Activated CD8-positive, alpha-beta memory T cell treated with anti-CD3 and anti-CD28 coated beads for 48 hours (primary cell): ENCODE data around the gene ACADM.
A peak's percentile ranks its signal among the peaks of the same experiment; 100 is the strongest.
"Not testable (repeated sequence)": the region's sequence is repeated elsewhere in the genome, so short reads cannot be mapped to it uniquely, and the experiment has no call there.

Source experiments
- DNase-seq, 3 experiments: peaks; one replicate each; pipeline ENCODE4 v3.0.0-alpha.2; 2020; ENCODE audit warnings: low read depth in 2 of 3, low spot score in 2 of 3

Gene ACADM

DNA sequence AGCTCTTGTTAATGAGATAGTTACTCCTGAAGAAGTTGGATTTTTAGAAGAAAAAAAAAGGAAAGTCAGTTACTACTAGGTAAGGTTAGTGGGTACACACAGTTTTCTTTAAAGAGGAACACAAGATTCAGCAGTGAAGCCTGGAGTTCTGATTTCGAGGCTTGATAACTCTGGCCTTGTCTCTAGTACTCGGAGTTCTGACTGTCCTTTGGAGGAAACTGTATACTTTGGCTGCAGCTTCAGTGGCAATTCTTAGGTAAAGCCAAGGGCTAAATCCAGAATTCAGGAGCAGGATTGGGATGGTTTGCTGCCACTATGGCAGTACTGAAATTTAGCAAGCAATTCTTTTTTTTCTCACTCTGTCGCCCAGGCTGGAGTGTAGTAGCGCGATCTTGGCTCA, 9.2 kb downstream of the ACADM start:
- DNase-seq = no peak

DNA sequence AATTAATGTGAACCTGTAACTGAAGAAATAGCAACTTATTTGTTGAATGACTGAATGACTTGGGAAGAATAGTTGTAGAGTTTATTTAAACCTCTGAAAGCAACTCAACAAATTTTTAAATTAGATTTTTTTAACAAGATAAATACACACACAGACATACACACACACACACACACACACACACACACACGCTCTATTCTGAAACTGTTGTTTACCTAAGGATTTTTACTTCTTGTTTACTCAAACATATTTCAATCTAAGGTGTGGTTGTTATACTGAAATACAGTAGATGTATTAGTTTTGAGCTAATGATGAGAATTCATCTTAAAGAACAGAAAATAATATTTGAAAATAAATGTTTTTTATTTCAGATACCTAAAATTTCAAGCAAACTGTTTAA, 11.5 kb downstream of the ACADM start:
- DNase-seq = no peak

DNA sequence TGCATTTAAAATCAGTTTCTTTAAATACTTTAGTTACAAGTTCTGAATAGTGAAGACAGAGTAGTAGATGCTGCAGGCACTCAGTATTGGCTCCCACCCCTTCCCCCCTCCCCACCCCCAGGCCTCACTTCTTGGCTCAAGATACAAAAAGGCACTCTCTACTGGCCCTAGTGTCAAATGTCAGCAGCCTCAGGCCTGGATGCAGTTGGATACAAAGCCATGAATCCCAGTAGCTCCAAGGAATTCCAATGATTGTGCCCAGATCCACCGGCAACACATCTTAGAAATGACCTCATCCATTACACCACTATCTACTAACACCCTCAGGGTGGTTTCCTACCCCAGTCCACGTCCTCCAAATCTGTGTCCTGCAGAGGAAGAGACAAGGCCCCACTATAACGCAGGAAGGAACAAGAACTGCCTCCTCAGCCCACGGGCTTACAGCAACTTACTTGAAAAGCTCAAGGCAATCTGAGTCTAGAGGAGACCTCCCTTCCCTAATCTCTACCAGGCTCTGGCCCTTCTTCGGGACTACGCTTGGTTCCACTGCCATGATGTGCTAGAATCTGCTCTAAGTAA, 17.6 kb downstream of the ACADM start:
- DNase-seq = no peak

DNA sequence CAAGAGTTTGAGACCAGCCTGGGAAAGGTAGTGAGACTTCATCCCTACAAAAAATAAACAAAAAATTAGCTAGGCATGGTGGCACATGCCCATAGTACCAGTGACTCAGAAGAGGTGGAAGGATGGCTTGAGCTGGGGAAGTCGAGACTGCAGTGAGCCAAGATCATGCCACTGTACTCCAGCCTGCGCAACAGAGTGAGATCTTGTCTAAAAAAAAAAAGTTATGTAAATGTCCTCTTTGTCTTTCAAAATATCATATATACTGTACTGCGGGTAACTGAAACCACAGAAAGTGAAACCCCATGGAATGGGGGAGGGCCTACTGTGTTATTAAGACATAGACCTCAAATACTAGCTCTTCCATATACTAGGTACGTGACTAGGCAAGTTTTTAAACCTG, 20.8 kb downstream of the ACADM start:
- DNase-seq = no peak

DNA sequence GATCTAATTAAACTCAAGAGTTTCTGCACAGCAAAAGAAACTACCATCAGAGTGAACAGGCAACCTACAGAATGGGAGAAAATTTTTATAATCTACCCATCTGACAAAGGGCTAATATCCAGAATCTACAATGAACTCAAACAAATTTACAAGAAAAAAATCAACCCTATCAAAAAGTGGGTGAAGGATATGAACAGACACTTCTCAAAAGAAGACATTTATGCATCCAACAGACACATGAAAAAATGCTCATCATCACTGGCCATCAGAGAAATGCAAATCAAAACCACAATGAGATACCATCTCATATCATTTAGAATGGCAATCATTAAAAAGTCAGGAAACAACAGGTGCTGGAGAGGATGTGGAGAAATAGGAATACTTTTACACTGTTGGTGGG, 32.7 kb downstream of the ACADM start:
- DNase-seq = not testable (repeated sequence)

DNA sequence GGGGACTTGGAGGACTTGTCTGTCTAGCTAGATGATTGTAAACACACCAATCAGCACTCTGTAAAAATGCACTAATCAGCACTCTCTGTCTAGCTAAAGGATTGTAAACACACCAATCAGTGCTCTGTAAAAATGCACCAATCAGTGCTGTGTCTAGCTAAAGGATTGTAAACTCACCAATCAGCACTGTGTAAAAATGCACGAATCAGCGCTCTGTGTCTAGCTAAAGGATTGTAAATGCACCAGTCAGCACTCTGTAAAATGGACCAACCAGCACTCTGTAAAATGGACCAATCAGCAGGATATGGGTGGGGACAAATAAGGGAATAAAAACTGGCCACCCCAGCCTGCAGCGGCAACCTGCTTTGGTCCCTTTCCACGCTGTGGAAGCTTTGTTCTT, 34.0 kb downstream of the ACADM start:
- DNase-seq = not testable (repeated sequence)

DNA sequence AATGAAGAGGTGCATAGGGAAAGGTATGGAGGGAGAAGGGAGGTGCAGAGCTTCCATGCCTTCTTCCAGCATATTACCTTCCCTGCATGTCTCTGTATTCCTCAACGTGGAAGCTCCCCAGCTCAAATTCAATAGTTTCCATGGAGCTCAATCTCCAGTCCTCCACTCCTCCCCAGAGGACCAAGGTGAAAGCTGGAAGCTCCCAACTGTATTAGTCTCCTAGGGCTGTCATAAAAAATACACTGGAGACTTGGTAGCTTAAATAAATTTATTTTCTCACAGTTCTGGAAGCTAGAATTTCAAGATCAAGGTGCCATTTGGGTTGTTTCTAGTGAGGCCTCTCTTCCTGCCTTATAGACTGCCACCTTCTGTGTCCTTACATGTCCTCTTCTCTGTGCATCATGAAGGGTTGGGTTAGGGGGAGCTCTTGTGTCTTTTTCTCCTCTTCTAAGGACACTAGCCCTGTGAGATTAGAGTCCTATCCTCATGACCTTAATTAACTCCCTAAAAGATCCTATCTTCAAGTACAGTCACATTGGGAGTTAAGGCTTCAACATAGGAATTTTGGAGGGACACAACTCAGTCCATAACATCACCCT, 39.6 kb downstream of the ACADM start:
- DNase-seq = no peak

DNA sequence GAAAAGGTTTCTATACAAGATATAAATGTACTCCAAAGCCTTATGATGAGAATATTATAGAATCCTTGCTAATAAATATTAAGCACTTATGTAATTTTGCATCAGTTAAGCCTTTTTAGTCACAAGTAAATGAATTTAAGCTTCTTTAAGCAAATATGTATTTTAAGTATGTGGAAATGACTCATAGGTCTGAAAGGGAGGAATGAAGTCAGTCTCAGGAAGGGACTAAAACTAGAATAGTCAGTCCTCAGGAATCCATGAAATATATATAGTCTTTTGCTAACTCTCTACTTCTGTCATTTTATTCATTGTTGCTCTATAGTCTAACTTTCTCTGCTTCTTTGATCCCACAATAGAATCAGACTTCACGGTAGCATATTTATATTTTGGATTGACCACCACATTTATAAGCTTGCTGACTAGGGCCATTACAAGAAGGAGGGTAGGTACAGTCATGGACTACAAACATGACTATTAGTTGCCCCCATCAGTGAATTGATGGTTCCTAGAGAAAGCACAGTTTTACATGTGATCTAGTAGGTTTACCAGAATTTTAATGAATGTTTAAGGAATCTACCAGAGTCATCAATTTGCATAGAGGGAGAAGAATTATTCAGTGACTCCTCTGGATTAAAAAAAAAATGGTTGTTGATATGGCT, 41.3 kb downstream of the ACADM start:
- no peak for DNase-seq

DNA sequence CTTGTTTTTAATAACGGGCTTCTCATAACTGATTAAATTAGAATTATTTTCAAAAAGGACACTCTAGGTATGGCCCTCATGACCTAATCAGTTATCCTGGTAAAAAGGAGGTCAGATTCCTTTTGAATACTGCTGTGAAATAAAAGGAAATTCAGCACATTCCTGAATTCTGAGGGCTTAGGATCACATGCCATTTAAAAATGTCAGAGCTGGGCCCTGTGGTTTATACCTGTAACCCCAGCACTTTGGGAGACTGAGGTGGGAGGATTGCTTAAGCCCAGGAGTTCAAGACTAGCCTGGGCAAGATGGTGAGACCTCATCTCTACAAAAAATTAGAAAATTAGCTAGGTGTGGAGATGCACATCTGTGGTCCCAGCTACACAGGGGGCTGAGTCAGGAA, 43.5 kb downstream of the ACADM start:
- DNase-seq = no peak

DNA sequence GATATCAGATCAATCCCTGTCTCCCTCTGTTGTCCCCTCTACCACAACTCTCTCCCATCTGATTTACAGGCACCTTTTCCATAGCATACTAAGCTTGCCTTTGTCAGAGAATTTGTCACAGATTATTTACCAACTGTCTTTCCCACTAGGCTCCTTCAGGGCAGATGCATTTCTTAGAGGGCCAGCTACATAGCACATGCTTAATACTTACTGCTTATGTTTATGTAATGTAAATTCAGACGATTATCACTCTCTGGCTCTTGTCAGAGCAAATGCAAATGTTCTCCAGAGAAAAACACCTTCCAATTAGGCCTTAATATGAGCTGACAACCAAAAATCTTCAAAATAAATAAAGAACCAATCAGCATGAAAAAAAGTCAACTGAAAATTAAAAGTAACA, 46.3 kb downstream of the ACADM start:
- no peak for DNase-seq

DNA sequence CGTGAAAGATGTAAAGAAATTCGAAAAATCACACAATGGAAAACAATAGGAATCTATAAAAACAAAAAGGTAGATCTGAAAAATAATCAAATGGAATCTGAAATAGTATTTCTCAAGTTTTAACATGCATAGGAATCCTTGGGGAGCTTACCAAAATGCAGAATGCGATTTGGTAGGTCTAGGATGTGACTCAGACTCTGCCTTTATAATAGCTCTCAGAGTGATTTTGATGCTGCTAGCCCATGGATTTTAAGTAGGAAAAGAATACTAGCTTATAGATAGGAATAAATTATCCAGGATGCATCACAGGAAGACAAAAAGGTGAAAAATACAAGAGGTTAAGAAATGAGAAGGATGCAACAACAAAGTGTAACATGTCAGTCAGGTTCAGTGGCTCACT, 47.5 kb downstream of the ACADM start:
- DNase-seq = no peak

DNA sequence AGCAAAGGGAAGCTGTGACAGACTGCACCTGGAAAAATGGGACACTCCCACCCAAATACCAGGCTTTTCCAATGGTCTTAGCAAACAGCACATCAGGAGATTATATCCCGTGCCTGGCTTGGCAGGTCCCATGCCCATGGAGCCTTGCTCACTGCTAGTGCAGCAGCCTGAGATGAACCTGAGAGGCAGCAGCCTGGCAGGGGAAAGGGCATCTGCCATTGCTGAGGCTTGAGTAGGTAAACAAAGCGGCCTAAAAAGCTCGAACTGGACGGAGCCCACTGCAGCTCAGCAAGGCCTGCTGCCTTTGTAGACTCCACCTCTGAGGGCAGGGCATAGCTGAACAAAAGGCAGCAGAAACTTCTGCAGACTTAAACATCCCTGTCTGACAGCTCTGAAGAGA, 53.3 kb downstream of the ACADM start:
- DNase-seq = not testable (repeated sequence)

DNA sequence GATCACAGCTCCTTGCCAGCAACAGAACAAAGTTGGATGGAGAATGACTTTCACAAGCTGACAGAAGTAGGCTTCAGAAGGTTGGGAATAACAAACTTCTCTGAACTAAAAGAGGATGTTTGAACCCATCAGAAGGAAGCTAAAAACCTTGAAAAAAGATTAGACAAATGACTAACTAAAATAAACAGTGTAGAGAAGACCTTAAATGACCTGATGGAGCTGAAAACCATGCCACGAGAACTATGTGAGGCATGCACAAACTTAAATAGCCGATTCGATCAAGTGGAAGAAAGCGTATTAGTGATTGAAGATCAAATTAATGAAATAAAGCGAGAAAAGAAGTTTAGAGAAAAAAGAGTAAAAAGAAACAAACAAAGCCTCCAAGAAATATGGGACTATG, 54.2 kb downstream of the ACADM start:
- not testable (repeated sequence) for DNase-seq

DNA sequence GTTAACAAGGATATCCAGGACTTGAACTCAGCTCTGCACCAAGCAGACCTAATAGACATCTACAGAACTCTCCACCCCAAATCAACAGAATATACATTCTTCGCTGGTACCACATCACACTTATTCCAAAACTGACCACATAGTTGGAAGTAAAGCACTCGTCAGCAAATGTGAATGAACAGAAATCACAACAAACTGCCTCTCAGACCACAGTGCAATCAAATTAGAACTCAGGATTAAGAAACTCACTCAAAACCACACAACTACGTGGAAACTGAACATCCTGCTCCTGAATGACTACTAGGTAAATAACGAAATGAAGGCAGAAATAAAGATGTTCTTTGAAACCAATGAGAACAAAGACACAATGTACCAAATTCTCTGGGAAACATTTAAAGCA, 55.7 kb downstream of the ACADM start:
- DNase-seq = not testable (repeated sequence)

DNA sequence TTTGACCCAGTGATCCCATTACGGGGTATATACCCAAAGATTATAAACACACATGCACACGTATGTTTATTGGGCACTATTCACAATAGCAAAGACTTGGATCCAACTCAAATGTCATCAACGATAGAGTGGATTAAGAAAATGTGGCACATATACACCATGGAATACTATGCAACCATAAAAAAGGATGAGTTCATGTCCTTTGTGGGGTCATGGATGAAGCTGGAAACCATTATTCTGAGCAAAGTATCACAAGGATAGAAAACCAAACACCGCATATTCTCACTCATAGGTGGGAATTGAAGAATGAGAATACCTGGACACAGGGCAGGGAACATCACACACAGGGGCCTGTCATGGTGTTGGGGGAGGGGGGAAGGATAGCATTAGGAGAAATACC, 59.4 kb downstream of the ACADM start:
- DNase-seq = not testable (repeated sequence)

DNA sequence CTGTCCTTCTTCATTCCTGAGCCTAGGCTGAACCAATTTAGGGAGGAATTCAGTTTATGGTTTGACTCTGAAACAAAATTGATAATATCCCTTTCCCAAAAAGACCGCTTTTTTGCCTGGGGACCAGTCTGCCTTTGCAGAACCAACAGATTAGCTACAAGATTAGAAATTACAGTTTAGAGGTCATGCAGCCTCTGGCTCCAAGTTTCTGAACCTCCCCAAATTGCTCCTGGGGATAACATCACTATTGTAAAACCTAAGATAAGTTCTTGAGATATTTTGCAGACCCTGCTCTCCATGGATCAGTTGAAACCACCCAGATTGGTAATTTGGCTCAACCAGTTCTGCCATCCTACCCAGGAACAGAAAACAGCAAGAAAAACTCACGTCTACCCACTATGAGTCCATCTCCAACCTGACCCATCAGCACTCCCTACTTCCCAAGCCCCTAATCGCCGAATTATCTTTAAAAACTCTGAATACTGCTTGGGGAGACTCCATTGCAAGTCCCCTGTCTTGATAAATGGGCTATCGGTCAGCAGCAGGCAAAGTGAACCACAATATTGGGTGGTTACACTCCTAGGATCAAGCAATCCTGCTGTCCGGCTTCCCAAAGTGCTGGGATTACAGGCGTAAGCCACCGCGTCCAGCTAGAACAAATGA, 60.9 kb downstream of the ACADM start:
- DNase-seq = no peak

DNA sequence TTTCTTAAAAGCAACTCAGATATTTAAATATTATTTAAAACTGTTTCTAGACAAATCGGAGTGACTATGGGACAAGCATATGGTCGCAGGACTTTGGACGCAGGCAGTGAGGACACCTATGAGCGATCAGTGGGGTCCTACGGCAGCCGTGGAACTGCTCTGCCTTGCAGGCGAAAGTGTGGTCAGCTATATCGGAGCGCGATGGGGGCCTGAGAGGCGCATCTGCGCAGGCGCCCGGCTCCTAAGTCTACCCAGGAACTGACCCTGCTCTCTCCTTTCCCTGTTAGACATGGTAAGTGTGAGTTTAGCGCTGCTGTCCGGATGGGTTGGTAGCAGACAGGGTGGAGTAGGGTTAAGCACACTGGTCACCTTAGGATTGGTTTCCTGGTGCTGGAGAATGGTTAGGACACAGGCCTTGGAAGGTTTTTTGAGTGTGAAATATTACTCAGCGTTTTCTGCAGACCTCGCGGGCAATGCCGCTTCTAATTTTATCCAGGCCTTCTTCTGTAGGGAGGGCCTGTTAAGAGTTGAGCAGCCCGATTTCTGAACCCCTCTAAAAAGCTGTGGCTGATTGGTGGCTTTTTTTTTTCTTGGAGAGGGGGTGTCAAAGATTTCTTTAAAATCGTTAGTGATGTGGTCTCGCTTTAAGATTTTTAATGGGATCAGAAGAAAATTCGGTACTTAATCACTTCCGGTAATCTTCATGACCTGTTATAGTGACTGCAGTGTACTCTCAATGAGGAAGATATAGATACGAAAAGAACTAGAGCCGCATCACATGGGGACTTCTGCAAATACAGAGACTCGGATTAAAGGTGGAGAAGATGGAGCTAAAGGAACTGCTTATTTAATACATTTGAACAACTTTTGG, 61.7 kb downstream of the ACADM start, which contains the start of gene RABGGTB:
RABGGTB (plus strand) TSS at position 274 of the 871 bp plus-strand sequence; CDS start at position 290, 16 bp downstream.
- peak; percentile 73 to 88 (median 80) for DNase-seq

DNA sequence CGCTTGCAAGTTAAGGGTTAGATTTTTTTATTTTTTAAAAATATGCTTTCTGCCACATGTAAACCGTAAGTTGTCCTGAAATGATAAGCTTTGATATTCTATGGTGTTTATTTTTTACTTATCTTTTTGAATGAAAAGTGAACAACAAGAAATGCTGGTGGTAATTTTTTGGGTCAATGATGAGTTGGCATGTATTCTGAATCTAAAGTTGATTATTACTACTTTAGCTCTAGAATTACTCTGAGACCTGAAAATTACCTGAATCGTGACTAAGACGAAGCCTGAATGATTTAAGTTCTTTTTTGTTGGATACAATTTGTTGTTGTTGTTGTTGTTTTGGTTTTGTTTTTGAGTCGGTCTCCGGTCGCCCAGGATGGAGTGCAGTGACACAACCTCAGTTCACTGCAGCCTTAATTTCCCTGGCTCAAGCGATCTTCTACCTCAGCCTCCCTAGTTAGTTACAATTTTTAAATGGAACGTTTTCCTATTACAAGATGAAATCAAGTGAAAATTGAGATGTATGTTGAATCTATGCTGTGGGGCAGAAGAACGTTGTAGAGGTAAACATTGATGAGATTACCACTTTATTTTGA, 62.5 kb downstream of the ACADM start:
- DNase-seq = no peak

DNA sequence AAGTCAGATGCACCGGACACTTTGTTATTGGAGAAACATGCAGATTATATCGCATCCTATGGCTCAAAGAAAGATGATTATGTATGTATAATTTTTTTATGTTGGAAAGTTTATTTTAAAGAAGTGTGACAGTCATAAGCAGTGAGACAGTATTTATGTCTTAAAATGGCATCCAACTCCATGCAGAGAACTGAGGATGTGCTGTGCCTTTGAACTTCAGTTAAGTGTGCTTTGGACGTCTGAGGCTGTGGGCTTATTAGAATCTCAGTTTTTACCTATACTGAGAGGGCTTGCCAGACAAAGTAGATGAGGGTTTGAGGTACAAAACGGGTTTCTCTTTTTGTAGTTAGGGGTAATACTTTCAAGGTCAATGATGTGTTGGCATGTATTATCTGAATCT, 63.0 kb downstream of the ACADM start:
- no peak for DNase-seq

DNA sequence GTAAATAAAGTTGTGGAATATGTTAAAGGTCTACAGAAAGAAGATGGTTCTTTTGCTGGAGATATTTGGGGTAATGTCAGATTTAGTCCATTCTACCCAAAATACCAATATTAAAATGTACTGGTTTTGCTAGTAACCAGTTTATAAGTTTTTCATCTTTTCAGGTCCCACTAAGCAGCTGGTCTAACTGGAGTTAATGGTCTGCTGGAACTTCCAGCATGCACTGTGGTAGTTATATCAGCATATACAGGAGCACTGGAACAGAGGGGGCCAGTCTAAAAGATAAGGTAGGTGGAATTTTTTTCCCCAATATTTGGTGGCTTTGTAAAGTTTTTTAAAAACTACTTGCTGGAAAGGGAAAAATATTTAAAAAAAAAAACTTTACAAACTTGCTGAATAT, 65.5 kb downstream of the ACADM start:
- no peak for DNase-seq

DNA sequence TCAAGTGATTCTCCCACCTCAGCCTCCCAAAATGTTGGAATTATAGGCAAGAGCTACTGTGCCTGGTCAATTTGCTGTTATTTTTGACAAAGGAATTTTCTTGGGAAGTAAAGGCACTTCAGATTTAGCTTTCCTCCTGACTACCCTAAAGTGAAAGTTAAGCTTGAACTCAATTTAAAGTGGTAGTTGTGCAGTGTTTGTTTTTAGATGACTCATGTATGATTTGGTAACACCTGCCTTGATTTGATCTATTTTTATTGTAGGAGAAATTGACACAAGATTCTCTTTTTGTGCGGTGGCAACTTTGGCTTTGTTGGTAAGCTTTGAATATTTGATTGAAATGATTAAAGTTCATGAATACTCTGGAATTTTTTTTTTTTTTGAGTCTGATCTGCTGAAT, 66.5 kb downstream of the ACADM start:
- DNase-seq = no peak
